ENCODE results near the gene SLC16A13. TPM values are rescaled to one million over a fixed set of nuclear protein-coding genes. Genes with fewer than 3 reads are reported as not detected.

SLC16A13 gene
- total and polyA plus RNA-seq, 2 of the 8 experiments (the other 6 are each of a cell fraction or from before 2014, with no cell fraction given): 5.4 to 5.8 TPM

DNA sequence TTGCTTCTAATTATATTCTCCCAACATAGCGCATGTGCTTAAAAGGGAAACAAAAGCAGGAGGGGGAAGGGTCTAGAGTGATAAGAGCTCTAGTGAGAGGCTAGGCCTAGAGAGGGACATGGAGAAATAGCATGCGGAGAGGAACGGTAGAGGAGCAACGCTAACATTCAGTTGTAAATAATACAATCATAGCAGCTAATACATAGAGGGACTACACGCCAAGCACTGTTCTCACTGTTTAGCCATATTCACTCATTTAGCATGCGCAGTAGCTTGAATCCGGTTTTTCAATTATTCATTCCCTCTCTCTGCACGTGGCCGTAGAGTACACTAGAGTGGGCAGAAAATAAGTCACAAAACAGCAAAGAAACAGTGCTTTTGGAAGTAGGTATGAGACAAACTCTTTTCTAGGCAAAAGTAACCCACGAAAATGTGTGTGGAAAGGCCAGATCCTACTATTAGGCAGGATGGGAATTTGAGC lies 41.7 kb upstream of the SLC16A13 start:
- Histone ChIP-seq H3K4ac (replicated peaks; ENCODE audit: insufficient read length, low read depth, low read length) (no peak overlapping the region), H3K9ac (replicated peaks in 1 of 4; ENCODE audit: extremely low read depth in 1 of 4, low read depth in 3 of 4, low read length in 3 of 4) (no peak overlapping the region), H2AFZ (ENCODE audit: low read length) (no peak overlapping the region), H3K23me2 (ENCODE audit: low read depth, low read length) (peaks cover 10% of the 10 kb centered on the region; the same call in 1 of the 2 replicates), H3K4me2 (ENCODE audit: insufficient read depth in 1 of 2, low read depth in 2 of 2, low read length in 2 of 2) (no peak overlapping the region), H3K79me1 (ENCODE audit: low read depth, low read length) (no peaks in the 10 kb centered on the region), H2AK5ac (ENCODE audit: low read depth, low read length) (no peak overlapping the region), H3K4me1 (replicated peaks in 1 of 4; ENCODE audit: control insufficient read depth in 3 of 4, insufficient read depth in 4 of 4, low read length in 3 of 4) (peaks cover 0 to 9% (median 1%) of the 10 kb centered on the region in 4 experiments; a peak in 2 of 7 replicates), H2BK20ac (ENCODE audit: low read length) (no peak overlapping the region), H3K79me2 (ENCODE audit: control insufficient read depth in 1 of 2, insufficient read depth in 2 of 2, low read length in 2 of 2) (no peaks in the 10 kb centered on the region), H3K18ac (ENCODE audit: extremely low read depth, low read length) (no peak overlapping the region), H3K23ac (ENCODE audit: insufficient read length) (no peak overlapping the region), H2BK12ac (ENCODE audit: low read depth, low read length) (no peak overlapping the region), H3K9me3 (ENCODE audit: insufficient read depth in 2 of 2, low read depth in 1 of 2, low read length in 1 of 2) (no peaks in the 10 kb centered on the region), H2BK15ac (ENCODE audit: low read length) (no peak overlapping the region), H3K36me3 (ENCODE audit: control insufficient read depth in 2 of 4, insufficient read depth in 4 of 4, low read length in 3 of 4) (peaks cover 0 to 1% (median 0%) of the 10 kb centered on the region in 4 experiments; a peak in 1 of 8 replicates), H4K5ac (ENCODE audit: insufficient read length, low read depth, low read length) (no peak overlapping the region), H3K27ac (ENCODE audit: low read depth, low read length) (no peak overlapping the region), H3K4me3 (ENCODE audit: extremely low read depth in 1 of 4, insufficient read depth in 2 of 4, low read depth in 3 of 4, low read length in 4 of 4) (no peak overlapping the region), H4K8ac (ENCODE audit: extremely low read depth, insufficient read depth, low read length) (no peak overlapping the region), H2BK5ac (ENCODE audit: low read depth, low read length) (no peak overlapping the region), H3K27me3 (replicated peaks in 1 of 4; ENCODE audit: control insufficient read depth in 3 of 4, extremely low read depth in 1 of 4, insufficient read depth in 3 of 4, low read length in 3 of 4) (peaks cover 2 to 39% (median 25%) of the 10 kb centered on the region in 4 experiments), H3K56ac (replicated peaks; ENCODE audit: insufficient read length, low read depth, low read length) (no peak overlapping the region), H2BK120ac (replicated peaks; ENCODE audit: low read depth, low read length) (no peak overlapping the region), H4K91ac (replicated peaks; ENCODE audit: insufficient read length, low read length) (no peak overlapping the region), H4K20me1 (replicated peaks in 1 of 2; ENCODE audit: control insufficient read depth in 1 of 2, insufficient read depth in 2 of 2, low read length in 2 of 2) (peaks cover 1 to 5% of the 10 kb centered on the region in 2 experiments), H3K14ac (ENCODE audit: insufficient read length) (no peak overlapping the region)
- DNase-seq (ENCODE audit: low read depth in 1 of 2, low spot score in 2 of 2): no peak
- WGBS, 2 experiments (ENCODE audit: extremely low coverage in 1 of 2, insufficient coverage in 1 of 2, insufficient read length in 1 of 2, insufficient replicate concordance in 2 of 2, low coverage in 1 of 2, low lambda C conversion rate in 2 of 2, missing lambda C conversion rate in 1 of 2): 87% methylated on average over 10 of the region's 10 CpGs; no CpG with 5 or more reads in 1 of the 2 experiments
- no peak for FAIRE-seq
- POLR2A ChIA-PET (ENCODE audit: partially characterized antibody): interaction anchor here (1.0 kb wide), 1 partner anchor 9 kb away, joined by 3 read pairs; no protein-coding TSS in a partner anchor
- CTCF ChIA-PET (ENCODE audit: partially characterized antibody): interaction anchor here (1.1 to 1.4 kb wide), 5 partner anchors 9 to 151 kb away, joined by 3 to 6 read pairs (median 4); no protein-coding TSS in a partner anchor
- TF ChIP-seq NRF1 (IDR thresholded peaks at IDR 0.05; ENCODE audit: low read depth, low read length): no peak
- TF ChIP-seq SP1 (IDR thresholded peaks at IDR 0.05; ENCODE audit: low read depth, low read length): no peak

All from H1 (cell line).